K562 (cell line): ENCODE data around the gene IDH3G. TPM values are rescaled to one million over a fixed set of nuclear protein-coding genes. Genes with fewer than 3 reads are reported as not detected.
A peak's percentile ranks its signal among the peaks of the same experiment; 100 is the strongest.

Experiments
- ATAC-seq: fragments of 200-7000 bp; cut with Tn5 transposase; 3 replicates; pipeline ENCODE4 v1.9.1; 2020; ENCODE audit warnings: moderate library complexity
- BruUV-seq: library from RNA; stranded (reverse); fragments of 400-500 nt; replicated peaks from 2 replicates; lab custom pipeline; 2021; lab: Mats Ljungman, UMichigan
- CTCF ChIA-PET: fragments of 300-600 bp; formaldehyde crosslinking; extraction: SDS; loops from one replicate; lab custom pipeline; 2021; ENCODE audit warnings: low intra/inter-chr PET ratio; lab: Yijun Ruan, JAX
- POLR2A ChIA-PET: fragments of 300-600, 350-650 bp; sonication (Branson Sonifier 250); formaldehyde crosslinking; extraction: SDS; loops from one replicate; lab custom pipeline; 2021; ENCODE audit warnings: antibody characterized with exemption, inconsistent platforms; lab: Yijun Ruan, JAX
- DNase-seq, 4 experiments: peaks; one replicate each; pipeline versions ENCODE4 v3.0.0 to v3.0.0-alpha.2; 2011 to 2018; ENCODE audit warnings: low spot score in 3 of 4, mixed read lengths in 3 of 4; ENCODE audit errors: extremely low read depth in 1 of 4
- FAIRE-seq: peaks from 2 replicates; lab custom pipeline; 2011; peaks lifted over from hg19 to GRCh38; lab: Jason Lieb, UNC
- H2AFZ ChIP-seq: 2 replicates; pipeline ENCODE4 v1.6.0; 2011; ENCODE audit warnings: low read depth, low read length, control low read depth, inconsistent platforms
- H3K27ac ChIP-seq: fragments of 200-600 bp; 3 replicates; pipeline ENCODE4 v1.8.0; 2011; ENCODE audit warnings: low read depth, mild to moderate bottlenecking, control low read depth, inconsistent platforms, low read length, moderate library complexity, mixed read lengths; ENCODE audit errors: extremely low read depth
- H3K27me3 ChIP-seq, 2 experiments: fragments of 300-600 bp in 1 of 2; 2 replicates in 1 of 2; 3 replicates in 1 of 2; pipeline versions ENCODE4 v1.6.0 to v1.8.0; 2011; ENCODE audit warnings: inconsistent platforms in 2 of 2, low read length in 2 of 2, mild to moderate bottlenecking in 1 of 2, mixed read lengths in 1 of 2, moderate library complexity in 1 of 2; ENCODE audit not compliant: control insufficient read depth in 2 of 2, insufficient read depth in 2 of 2
- H3K36me3 ChIP-seq: fragments of 300-600 bp; 3 replicates; pipeline ENCODE4 v1.8.0; 2011; ENCODE audit warnings: mild to moderate bottlenecking, low read length, inconsistent platforms; ENCODE audit not compliant: control insufficient read depth, insufficient read depth
- H3K4me1 ChIP-seq, 2 experiments: fragments of 200-600 bp in 1 of 2; replicated peaks in 1 of 2; 2 replicates in 1 of 2; 3 replicates in 1 of 2; pipeline versions ENCODE4 v1.5.1 to v1.8.0; 2011; ENCODE audit warnings: inconsistent platforms in 2 of 2, low read length in 2 of 2, mild to moderate bottlenecking in 1 of 2, mixed read lengths in 1 of 2, moderate library complexity in 1 of 2; ENCODE audit not compliant: control insufficient read depth in 2 of 2, insufficient read depth in 2 of 2
- H3K4me2 ChIP-seq: 2 replicates; pipeline ENCODE4 v1.6.1; 2011; ENCODE audit warnings: low read length, control low read depth, inconsistent platforms, mixed read lengths; ENCODE audit not compliant: insufficient read depth
- H3K4me3 ChIP-seq: fragments of 200-600 bp; sonication (generic), shearing (Covaris generic); 2 replicates; pipeline ENCODE4 v1.5.1; 2016; ENCODE audit warnings: control low read depth, inconsistent platforms
- H3K79me2 ChIP-seq: fragments of 200-600 bp; 3 replicates; pipeline ENCODE4 v1.8.0; 2011; ENCODE audit warnings: low read length, inconsistent platforms; ENCODE audit not compliant: control insufficient read depth, insufficient read depth
- H3K9ac ChIP-seq, 2 experiments: 2 replicates each; pipeline versions ENCODE4 v1.6.0 to v1.6.1; 2011; ENCODE audit warnings: low read depth in 2 of 2, low read length in 2 of 2, control low read depth in 1 of 2, inconsistent platforms in 1 of 2, mild to moderate bottlenecking in 1 of 2, mixed read lengths in 1 of 2; ENCODE audit not compliant: insufficient read depth in 1 of 2
- H3K9me1 ChIP-seq: one replicate; pipeline ENCODE4 v1.6.0; 2011; ENCODE audit warnings: inconsistent platforms, mild to moderate bottlenecking, low read length, moderate library complexity; ENCODE audit not compliant: control insufficient read depth, insufficient read depth
- H3K9me3 ChIP-seq: replicated peaks from 2 replicates; pipeline ENCODE4 v1.5.1; 2011; ENCODE audit warnings: low read depth, low read length, inconsistent platforms; ENCODE audit not compliant: control insufficient read depth, insufficient read depth
- H4K20me1 ChIP-seq: replicated peaks from 2 replicates; pipeline ENCODE4 v1.6.1; 2011; ENCODE audit warnings: low read length, inconsistent platforms, mixed read lengths; ENCODE audit not compliant: control insufficient read depth, insufficient read depth
- DIDO1 ChIP-seq: fragments of 450-650 bp; IDR thresholded peaks from 2 replicates; pipeline ENCODE4 v1.6.1; 2016; ENCODE audit warnings: low read depth, missing biosample characterization, missing genetic modification characterization
- HCFC1 ChIP-seq: IDR thresholded peaks from 2 replicates; pipeline ENCODE4 v1.6.1; 2012; ENCODE audit warnings: low read depth, low read length, improper control_type of control experiment
- L3MBTL2 ChIP-seq: fragments of 450-650 bp; IDR thresholded peaks from 2 replicates; pipeline ENCODE4 v1.6.1; 2016; ENCODE audit warnings: mild to moderate bottlenecking, moderate library complexity
- MED1 ChIP-seq: sonication (generic); formaldehyde crosslinking; IDR thresholded peaks from 2 replicates; pipeline ENCODE4 v1.8.1; 2023; ENCODE audit warnings: missing genetic modification reagents, borderline replicate concordance
- NBN ChIP-seq: fragments of 450-650 bp; IDR thresholded peaks from 2 replicates; pipeline ENCODE4 v1.6.1; 2016; ENCODE audit warnings: low read depth, mild to moderate bottlenecking
- NCOR1 ChIP-seq: fragments of 450-650 bp; IDR thresholded peaks from 2 replicates; pipeline ENCODE4 v1.6.1; 2016; ENCODE audit warnings: mild to moderate bottlenecking, moderate library complexity
- NFRKB ChIP-seq: fragments of 450-650 bp; IDR thresholded peaks from 2 replicates; pipeline ENCODE4 v1.6.1; 2016; ENCODE audit warnings: low read depth
- POLR2H ChIP-seq: IDR thresholded peaks from 2 replicates; pipeline ENCODE4 v1.6.1; 2016; ENCODE audit warnings: missing genetic modification characterization, low read depth, mild to moderate bottlenecking, control low read depth, missing compliant biosample characterization, moderate library complexity
- SPI1 ChIP-seq: IDR thresholded peaks from 2 replicates; pipeline ENCODE4 v1.6.1; 2011; ENCODE audit warnings: low read depth, low read length, control low read depth, borderline replicate concordance
- SRSF7 ChIP-seq: fragments of 200-400 bp; formaldehyde crosslinking; optimal IDR thresholded peaks from 2 replicates; pipeline ENCODE3; 2017; ENCODE audit warnings: mild to moderate bottlenecking, low read depth, low read length
- ZFX ChIP-seq: sonication (generic); formaldehyde crosslinking; IDR thresholded peaks from 2 replicates; pipeline ENCODE4 v1.8.0; 2022; ENCODE audit warnings: mild to moderate bottlenecking, missing genetic modification reagents, moderate library complexity
- WGBS: fragments of 100-300 bp; shearing (Covaris generic); methylation state at CpG from one replicate; pipeline ENCODE4 v1.1.6; 2016; ENCODE audit warnings: low coverage, mixed read lengths; ENCODE audit not compliant: insufficient coverage; ENCODE audit errors: missing lambda C conversion rate; 5-methylcytosine and 5-hydroxymethylcytosine counted together
- in situ Hi-C: fragments of 300-500 bp; cut with MboI; formaldehyde crosslinking; loops from 4 replicates; pipeline ENCODE4 v1.15.0; 2018; ENCODE audit warnings: inconsistent platforms, mixed read lengths
- intact Hi-C: fragments of 100-400 bp; cut with micrococcal nuclease; formaldehyde crosslinking; loops from 2 replicates; pipeline ENCODE4 v1.14.2; 2022
- polyA plus RNA-seq, 8 experiments: library from polyadenylated mRNA; depleted of rRNA in 4 of 8; stranded (reverse) in 5 of 8; unstranded in 3 of 8; fragments of >200 nt; fragmentation: Nextera tagmentation in 2 of 8; fragmentation: Illumina TruSeq in 1 of 8; extraction: Ambion mirVana in 2 of 8; extraction: Trizol in 1 of 8; gene quantifications; 2 replicates each; pipeline versions ENCODE4 v1.2.1 to v1.2.3, GENCODE V29; 2011 to 2014; ENCODE audit warnings: inconsistent platforms in 1 of 8, missing spikeins in 1 of 8
- total RNA-seq, 7 experiments: library from RNA; depleted of rRNA in 6 of 7; stranded (reverse); fragments of >200 nt in 6 of 7; fragmentation: Illumina TruSeq in 2 of 7; extraction: Trizol in 2 of 7; gene quantifications; 2 replicates each; pipeline versions ENCODE4 v1.2.1 to v1.2.3, GENCODE V29; 2011 to 2021; ENCODE audit warnings: low replicate concordance in 1 of 7
- TF ChIP-seq, protein P1 (sequence below): sonication (generic); formaldehyde crosslinking; IDR thresholded peaks from 2 replicates; pipeline ENCODE4 v1.8.1; 2023; ENCODE audit warnings: mild to moderate bottlenecking, missing genetic modification reagents
- TF ChIP-seq, protein P2 (sequence below), 2 experiments: fragments of 250-450 bp in 1 of 2; fragments of 450-650 bp in 1 of 2; sonication (Bioruptor Pico) in 1 of 2; IDR thresholded peaks; 2 replicates each; pipeline versions ENCODE4 v1.6.1 to v1.8.0; 2016 to 2021; ENCODE audit warnings: mild to moderate bottlenecking in 2 of 2, moderate library complexity in 2 of 2, missing compliant biosample characterization in 1 of 2, missing genetic modification characterization in 1 of 2
- TF ChIP-seq, protein P3 (sequence below): IDR thresholded peaks from 2 replicates; pipeline ENCODE4 v1.6.1; 2014; ENCODE audit warnings: antibody characterized with exemption

The IDH3G gene
- total and polyA plus RNA-seq, 9 of the 15 experiments (the other 6 are each of a cell fraction or from before 2014, with no cell fraction given): 24.3 to 72.5 (median 37.9) TPM

DNA sequence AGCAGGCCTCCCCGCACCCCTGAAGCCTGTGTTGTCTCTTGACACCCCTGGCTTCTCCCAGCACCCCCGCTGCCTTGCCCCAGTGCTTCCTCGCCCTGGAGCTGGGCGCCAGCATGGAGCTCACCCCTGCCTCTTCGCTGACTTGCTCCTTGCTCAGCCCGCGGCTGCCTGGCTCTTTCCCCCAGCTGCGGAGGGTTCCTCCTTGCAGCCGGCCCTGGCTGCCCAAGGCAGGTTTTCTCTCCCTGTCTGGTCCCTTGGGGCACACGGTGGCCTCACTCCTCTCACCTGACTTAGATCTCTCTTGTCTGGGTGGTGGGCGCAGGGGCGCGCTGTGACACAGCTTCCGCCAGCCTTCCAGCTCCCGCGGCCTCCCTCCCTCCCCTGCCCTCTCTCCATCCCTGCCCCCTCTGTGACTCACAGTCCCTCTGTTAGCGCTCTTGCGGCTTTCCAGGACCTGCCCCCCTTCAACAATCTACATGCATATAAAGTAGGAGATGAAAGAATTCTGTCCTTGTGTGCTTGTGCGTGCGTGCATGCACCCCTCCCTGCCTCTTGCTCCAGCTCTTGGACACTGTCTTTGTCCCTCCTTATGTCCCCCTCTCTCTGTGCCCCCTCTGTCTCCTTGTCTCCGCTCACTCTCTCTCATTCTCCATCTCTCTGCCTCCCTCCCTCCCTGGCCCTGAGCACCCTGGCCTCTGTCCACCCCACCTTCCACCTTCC lies 27.9 kb downstream of the IDH3G start (continued):
- TF ChIP-seq HCFC1: peak; percentile 23; the same call in 1 of the 2 replicates

DNA sequence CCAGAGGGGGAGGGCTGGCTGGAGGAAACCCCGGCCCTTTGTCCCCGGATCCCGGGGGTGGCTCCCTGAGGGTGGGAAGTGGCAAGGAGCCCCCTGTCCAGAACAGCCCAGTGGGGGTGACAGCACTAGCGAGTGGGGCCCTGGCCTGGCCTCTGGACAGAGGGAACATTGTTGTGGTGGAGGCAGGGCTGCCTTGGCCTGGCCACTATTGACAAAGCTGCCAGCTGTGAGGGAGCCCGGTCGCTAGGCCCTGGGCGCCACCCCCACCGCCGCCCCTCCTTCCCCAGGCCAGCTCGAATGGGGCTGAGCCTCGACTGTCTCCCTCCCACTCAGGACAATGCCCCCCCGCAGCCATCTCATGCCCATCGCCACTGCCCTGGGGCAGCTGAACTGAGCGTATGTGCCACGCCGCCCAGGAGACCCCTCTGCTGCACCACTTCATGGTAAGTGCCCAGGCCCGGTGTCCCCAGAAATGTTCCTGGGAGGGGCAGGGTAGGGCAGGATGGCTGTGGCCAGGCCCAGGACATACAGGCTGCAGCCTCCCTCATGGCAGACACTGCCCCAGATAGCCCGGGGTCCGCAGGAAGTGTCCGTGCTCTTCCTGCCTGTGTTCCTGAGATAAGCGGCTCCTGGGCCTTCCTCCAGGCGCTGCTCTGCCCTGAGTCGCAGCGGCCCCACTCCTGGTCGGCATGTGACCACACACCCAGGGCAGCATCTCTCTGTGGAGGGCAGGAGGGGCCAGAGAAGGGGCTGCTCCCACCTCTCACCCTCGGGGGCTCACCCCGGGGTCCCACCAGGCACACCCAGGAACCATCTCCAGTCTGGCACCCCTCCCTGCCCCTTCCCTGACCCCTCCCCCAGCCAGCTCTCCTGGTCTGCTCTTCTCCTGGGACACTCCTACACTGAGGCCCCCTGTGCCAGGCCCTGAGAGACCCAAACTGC lies 28.8 kb downstream of the IDH3G start:
- in situ Hi-C loops: no loop called here
- DNase-seq: peak; percentile 75 to 92 (median 82)
- FAIRE-seq: peak; percentile 94
- ATAC-seq: peak; percentile 87
- no peaks in the 10 kb centered on the region for H3K27me3 ChIP-seq
- H3K4me2 ChIP-seq: peak overlapping the region; percentile 87
- POLR2A ChIA-PET: interaction anchor here (0.6 to 0.8 kb wide), 4 partner anchors 34 to 781 kb away, joined by 3 to 4 read pairs (median 3); partner anchors contain the start of gene G6PD
- peaks cover 15 to 76% of the 10 kb centered on the region in 2 experiments for H3K4me1 ChIP-seq
- H2AFZ ChIP-seq: peak overlapping the region; percentile 86
- intact Hi-C loops: loop anchor here (2.0 to 5.0 kb wide), 3 partner anchors 29 to 181 kb away; partner anchors contain the start of genes ARHGAP4, IDH3G and SSR4
- no peaks in the 10 kb centered on the region for H4K20me1 ChIP-seq
- H3K9me1 ChIP-seq: no peaks in the 10 kb centered on the region
- peak overlapping the region; percentile 51 for H3K4me3 ChIP-seq
- peaks cover 14% of the 10 kb centered on the region for H3K79me2 ChIP-seq
- peak overlapping the region; percentile 92 to 96 for H3K9ac ChIP-seq
- no peaks in the 10 kb centered on the region for H3K36me3 ChIP-seq
- H3K27ac ChIP-seq: peak overlapping the region; percentile 99
- BruUV-seq: no TSS peak
- no peaks in the 10 kb centered on the region for H3K9me3 ChIP-seq
- CTCF ChIA-PET: interaction anchor here (0.8 to 1.4 kb wide), 2 partner anchors 183 to 188 kb away, joined by 3 to 7 read pairs; no protein-coding TSS in a partner anchor
- WGBS: 3% methylated on average over 14 of the region's 27 CpGs
- TF ChIP-seq NBN: no peak
- no peak for TF ChIP-seq DIDO1 (tag)
- TF ChIP-seq SRSF7: no peak
- TF ChIP-seq SPI1: no peak
- TF ChIP-seq, protein P1, sequence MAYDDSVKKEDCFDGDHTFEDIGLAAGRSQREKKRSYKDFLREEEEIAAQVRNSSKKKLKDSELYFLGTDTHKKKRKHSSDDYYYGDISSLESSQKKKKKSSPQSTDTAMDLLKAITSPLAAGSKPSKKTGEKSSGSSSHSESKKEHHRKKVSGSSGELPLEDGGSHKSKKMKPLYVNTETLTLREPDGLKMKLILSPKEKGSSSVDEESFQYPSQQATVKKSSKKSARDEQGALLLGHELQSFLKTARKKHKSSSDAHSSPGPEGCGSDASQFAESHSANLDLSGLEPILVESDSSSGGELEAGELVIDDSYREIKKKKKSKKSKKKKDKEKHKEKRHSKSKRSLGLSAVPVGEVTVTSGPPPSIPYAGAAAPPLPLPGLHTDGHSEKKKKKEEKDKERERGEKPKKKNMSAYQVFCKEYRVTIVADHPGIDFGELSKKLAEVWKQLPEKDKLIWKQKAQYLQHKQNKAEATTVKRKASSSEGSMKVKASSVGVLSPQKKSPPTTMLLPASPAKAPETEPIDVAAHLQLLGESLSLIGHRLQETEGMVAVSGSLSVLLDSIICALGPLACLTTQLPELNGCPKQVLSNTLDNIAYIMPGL (CRISPR knock-in tag): no peak
- TF ChIP-seq, protein P2, sequence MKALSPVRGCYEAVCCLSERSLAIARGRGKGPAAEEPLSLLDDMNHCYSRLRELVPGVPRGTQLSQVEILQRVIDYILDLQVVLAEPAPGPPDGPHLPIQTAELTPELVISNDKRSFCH (CRISPR knock-in tag; IDR thresholded peaks at IDR 0.05): no peak
- TF ChIP-seq, protein P2 (tag; IDR thresholded peaks at IDR 0.05): peak; percentile 71; the same call in 1 of the 2 replicates
- peak; percentile 77 for TF ChIP-seq L3MBTL2
- TF ChIP-seq, protein P3, sequence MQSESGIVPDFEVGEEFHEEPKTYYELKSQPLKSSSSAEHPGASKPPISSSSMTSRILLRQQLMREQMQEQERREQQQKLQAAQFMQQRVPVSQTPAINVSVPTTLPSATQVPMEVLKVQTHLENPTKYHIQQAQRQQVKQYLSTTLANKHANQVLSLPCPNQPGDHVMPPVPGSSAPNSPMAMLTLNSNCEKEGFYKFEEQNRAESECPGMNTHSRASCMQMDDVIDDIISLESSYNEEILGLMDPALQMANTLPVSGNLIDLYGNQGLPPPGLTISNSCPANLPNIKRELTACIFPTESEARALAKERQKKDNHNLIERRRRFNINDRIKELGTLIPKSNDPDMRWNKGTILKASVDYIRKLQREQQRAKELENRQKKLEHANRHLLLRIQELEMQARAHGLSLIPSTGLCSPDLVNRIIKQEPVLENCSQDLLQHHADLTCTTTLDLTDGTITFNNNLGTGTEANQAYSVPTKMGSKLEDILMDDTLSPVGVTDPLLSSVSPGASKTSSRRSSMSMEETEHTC: 0 out of 2 replicates have a peak, but pooled peaks have one; percentile 26
- peak; percentile 56; the same call in 1 of the 2 replicates for TF ChIP-seq POLR2H (tag)
- TF ChIP-seq MED1 (CRISPR knock-in tag): no peak
- peak; percentile 90 for TF ChIP-seq NCOR1
- TF ChIP-seq NFRKB: peak; percentile 73
- TF ChIP-seq ZFX: peak; percentile 83
